Bronchial epithelial cell (primary cell): Measurements from ENCODE around the gene ARSG. TPM values are rescaled to one million over a fixed set of nuclear protein-coding genes. Genes with fewer than 3 reads are reported as not detected.
"Not testable (repeated sequence)": the region's sequence is repeated elsewhere in the genome, so short reads cannot be mapped to it uniquely, and the experiment has no call there.

Experiments
- DNase-seq: peaks from one replicate; pipeline ENCODE4 v3.0.0-alpha.2; 2010; ENCODE audit warnings: low read depth
- FAIRE-seq: peaks from 2 replicates; lab custom pipeline; 2011; peaks lifted over from hg19 to GRCh38; lab: Jason Lieb, UNC
- H3K27me3 ChIP-seq: 2 replicates; pipeline ENCODE4 v1.5.1; 2011; ENCODE audit warnings: low read length; ENCODE audit not compliant: control insufficient read depth, insufficient read depth
- H3K36me3 ChIP-seq: 2 replicates; pipeline ENCODE4 v1.5.1; 2011; ENCODE audit warnings: low read length; ENCODE audit not compliant: control insufficient read depth, insufficient read depth
- H3K4me3 ChIP-seq: 2 replicates; pipeline ENCODE4 v1.5.1; 2011; ENCODE audit warnings: mild to moderate bottlenecking, low read depth, low read length, control low read depth
- total RNA-seq: library from RNA; depleted of rRNA; stranded (reverse); fragments of >200 nt; gene quantifications from 2 replicates; pipeline ENCODE4 v1.2.1, GENCODE V29; 2014
- TF ChIP-seq, protein P1 (sequence below): IDR thresholded peaks from 2 replicates; pipeline ENCODE4 v1.5.1; 2011; ENCODE audit warnings: mild to moderate bottlenecking, moderate library complexity, low read length, control low read depth, inconsistent platforms; ENCODE audit not compliant: insufficient read depth, severe bottlenecking

The ARSG gene
- total RNA-seq, 1 donor from 2014 or later = 0.79 TPM

DNA sequence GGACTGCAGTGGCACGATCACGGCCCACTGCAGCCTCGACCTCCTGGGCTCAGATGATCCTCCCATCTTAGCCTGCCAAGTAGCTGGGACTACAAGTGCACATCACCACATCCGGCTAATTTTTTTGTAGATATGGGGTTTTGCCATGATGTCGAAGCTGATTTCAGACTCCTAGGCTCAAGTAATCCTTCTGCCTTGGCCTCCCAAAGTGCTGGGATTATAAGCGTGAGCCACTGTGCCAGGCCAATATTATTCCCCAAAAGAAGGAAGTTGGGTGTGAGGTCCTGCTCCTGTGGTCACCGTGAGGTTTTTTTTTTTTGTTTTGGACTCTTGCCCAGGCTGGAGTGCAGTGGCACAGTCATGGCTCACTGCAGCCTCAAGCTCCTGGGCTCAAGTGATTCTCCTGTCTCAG, 41.9 kb upstream of the ARSG start:
- FAIRE-seq = no peak

DNA sequence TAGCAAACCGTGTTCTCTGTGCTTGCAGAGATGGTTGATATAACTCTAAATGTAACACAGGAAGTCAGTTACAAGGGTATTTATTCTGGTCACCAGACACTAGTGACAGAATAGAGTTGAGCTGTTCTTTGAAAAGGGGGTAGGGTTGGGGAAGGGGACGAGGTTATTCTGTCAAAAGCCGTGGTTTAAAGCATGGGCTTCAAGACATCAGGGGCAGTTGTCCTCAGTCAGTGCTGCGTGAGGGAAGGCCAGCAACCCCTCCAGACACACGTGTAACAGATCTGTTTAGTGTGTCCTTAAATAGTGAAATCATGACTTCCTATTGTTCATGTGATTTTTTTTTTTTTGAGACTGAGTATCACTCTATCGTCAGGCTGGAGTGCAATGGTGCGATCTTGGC, 37.9 kb upstream of the ARSG start:
- not testable (repeated sequence) for H3K27me3 ChIP-seq, H3K4me3 ChIP-seq, FAIRE-seq, DNase-seq, H3K36me3 ChIP-seq

More for the DNA sequence above, 41.9 kb upstream of the ARSG start:
- H3K4me3 ChIP-seq = no peak overlapping the region
- H3K27me3 ChIP-seq = no peaks in the 10 kb centered on the region
- TF ChIP-seq, protein P1, sequence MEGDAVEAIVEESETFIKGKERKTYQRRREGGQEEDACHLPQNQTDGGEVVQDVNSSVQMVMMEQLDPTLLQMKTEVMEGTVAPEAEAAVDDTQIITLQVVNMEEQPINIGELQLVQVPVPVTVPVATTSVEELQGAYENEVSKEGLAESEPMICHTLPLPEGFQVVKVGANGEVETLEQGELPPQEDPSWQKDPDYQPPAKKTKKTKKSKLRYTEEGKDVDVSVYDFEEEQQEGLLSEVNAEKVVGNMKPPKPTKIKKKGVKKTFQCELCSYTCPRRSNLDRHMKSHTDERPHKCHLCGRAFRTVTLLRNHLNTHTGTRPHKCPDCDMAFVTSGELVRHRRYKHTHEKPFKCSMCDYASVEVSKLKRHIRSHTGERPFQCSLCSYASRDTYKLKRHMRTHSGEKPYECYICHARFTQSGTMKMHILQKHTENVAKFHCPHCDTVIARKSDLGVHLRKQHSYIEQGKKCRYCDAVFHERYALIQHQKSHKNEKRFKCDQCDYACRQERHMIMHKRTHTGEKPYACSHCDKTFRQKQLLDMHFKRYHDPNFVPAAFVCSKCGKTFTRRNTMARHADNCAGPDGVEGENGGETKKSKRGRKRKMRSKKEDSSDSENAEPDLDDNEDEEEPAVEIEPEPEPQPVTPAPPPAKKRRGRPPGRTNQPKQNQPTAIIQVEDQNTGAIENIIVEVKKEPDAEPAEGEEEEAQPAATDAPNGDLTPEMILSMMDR = no peak
- DNase-seq = no peak
- H3K36me3 ChIP-seq = peaks cover 4% of the 10 kb centered on the region

DNA sequence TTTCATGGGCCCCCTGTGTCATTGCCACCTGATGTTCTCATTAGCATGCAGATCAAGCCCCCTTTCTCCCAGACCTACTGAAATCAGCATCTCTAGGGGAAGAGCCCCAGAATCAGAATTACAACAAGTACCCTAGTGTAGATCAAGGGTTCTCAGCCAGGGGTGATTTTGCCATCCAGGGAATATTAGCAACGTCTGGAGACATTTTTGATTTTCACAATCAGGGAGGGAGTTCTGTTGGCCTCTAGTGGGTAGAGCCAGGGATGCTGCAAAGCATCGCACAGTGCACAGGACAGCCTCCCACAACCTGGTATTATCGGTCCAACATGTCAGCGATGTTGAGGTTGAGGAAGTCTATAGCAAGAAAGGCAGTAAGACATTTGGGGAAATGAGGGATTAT, 36.1 kb upstream of the ARSG start:
- TF ChIP-seq, protein P1 = no peak
- peaks cover 5% of the 10 kb centered on the region for H3K36me3 ChIP-seq
- H3K27me3 ChIP-seq = no peaks in the 10 kb centered on the region
- DNase-seq (no peak), FAIRE-seq (no peak)
- H3K4me3 ChIP-seq = no peak overlapping the region

GRCh38 chr17:68255731-68256538, 35.4 kb upstream of the ARSG start:
- no peak for FAIRE-seq

GRCh38 chr17:68256701-68257100, 34.6 kb upstream of the ARSG start:
- not testable (repeated sequence) for H3K4me3 ChIP-seq, FAIRE-seq, DNase-seq, H3K36me3 ChIP-seq, H3K27me3 ChIP-seq

More at GRCh38 chr17:68255731-68256538, 35.4 kb upstream of the ARSG start:
- TF ChIP-seq, protein P1 = no peak
- Histone ChIP-seq H3K4me3 (no peak overlapping the region), H3K36me3 (peaks cover 3% of the 10 kb centered on the region), H3K27me3 (no peaks in the 10 kb centered on the region)
- DNase-seq = no peak

DNA sequence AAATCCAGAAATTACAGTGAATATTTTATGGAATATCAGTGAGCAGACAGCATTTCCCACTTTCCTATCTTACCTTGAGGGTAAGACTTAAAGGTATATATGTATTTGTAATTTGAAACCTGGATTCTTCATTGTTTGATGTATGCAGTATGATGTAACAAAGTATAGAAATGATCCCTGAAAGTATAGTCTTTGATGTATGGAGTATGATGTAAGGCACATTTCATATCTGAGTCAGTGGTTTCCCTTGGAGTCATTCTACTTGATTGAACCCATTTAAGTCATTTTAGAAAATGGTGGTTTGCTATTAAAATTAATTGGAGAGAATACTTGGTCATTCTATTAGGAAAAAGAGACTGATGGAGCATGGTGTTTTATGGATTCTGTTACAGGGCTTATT, 33.4 kb upstream of the ARSG start:
- Histone ChIP-seq H3K27me3 (no peaks in the 10 kb centered on the region), H3K4me3 (no peak overlapping the region), H3K36me3 (peaks cover 2% of the 10 kb centered on the region)
- TF ChIP-seq, protein P1 = no peak
- FAIRE-seq = no peak
- peak; percentile 45 for DNase-seq

GRCh38 chr17:68258890-68259647, 32.2 kb upstream of the ARSG start:
- peak overlapping the region; percentile 16 for H3K4me3 ChIP-seq
- DNase-seq, H3K27me3 ChIP-seq, FAIRE-seq, H3K36me3 ChIP-seq: not testable (repeated sequence)

GRCh38 chr17:68259648-68259951, 31.7 kb upstream of the ARSG start:
- H3K27me3 ChIP-seq, H3K4me3 ChIP-seq, FAIRE-seq, H3K36me3 ChIP-seq, DNase-seq: not testable (repeated sequence)
